ENCODE measurements around the gene JAKMIP1. TPM values are rescaled to one million over a fixed set of nuclear protein-coding genes. Genes with fewer than 3 reads are reported as not detected.

The JAKMIP1 gene
- total RNA-seq, 2 experiments from 2014 or later: 4.0 to 5.1 TPM

DNA sequence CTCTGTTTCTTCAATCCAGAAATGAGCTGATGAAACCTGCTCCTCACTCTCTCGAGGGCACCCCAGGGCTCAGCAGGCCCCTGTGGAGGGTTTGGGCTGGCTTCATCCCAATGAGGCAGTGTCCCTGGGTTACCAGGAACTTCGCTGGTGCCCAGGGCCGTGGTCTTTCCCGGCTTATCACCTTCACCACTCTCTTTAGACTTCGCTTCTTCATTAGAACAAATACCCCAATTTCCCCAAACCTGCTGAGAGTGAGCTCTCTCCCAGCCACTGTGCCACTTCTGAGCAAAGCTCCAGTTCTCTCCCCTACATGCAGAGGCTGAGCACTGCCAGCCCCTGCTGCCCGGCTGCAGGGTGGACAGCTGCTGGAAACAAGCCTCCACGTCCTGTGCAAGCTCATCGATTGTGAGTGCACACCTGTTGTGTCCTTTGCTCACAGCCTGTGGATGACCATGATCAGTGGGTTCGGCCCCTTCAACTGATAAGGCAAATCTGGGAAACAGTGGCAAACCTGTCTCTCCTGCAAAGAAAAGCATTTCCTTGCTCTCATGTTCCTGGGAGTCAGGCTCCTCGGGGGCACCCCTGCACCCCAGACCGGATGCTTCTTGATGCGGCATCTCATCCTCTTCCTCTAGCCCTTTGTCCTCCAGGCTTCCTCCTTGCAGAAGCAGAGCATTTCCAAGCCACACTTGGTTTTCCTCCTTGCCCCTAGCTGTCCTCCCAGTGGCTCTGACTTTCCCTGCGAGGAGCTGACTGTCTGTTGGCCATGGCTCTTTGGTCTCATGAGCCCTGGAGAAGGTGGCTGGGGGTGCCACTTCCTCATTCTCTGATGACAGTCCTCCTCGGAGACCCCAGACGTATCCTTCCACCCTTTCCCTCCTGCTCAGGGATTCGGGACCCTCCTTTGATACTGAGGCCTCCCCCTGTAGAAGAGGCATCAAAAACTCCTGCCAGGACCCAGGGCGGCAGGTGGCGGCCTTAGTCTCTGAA is 210.8 kb downstream of the JAKMIP1 start:
- Histone ChIP-seq H3K36me3 (ENCODE audit: insufficient read depth, low read length) (no peaks in the 10 kb centered on the region), H3K4me2 (ENCODE audit: low read length) (no peak overlapping the region), H3K9me3 (ENCODE audit: low read length) (peaks cover 5% of the 10 kb centered on the region; the same call in 1 of the 2 replicates), H3K9me2 (ENCODE audit: insufficient read depth, low read length) (no peaks in the 10 kb centered on the region), H2AFZ (ENCODE audit: low read length) (no peak overlapping the region), H4K20me1 (ENCODE audit: insufficient read depth, low read length) (no peaks in the 10 kb centered on the region), H3K4me1 (ENCODE audit: insufficient read depth, low read length, poor library complexity, severe bottlenecking) (peaks cover 7% of the 10 kb centered on the region), H3K27ac (ENCODE audit: low read depth, low read length, poor library complexity, severe bottlenecking) (no peak overlapping the region), H3K4me3 (ENCODE audit: low read depth, low read length, poor library complexity, severe bottlenecking) (no peak overlapping the region), H3K79me2 (ENCODE audit: insufficient read depth, low read depth, low read length) (no peaks in the 10 kb centered on the region)
- CTCF ChIA-PET (ENCODE audit: unreplicated experiment): interaction anchor here (0.5 to 0.9 kb wide), 2 partner anchors 74 to 85 kb away, joined by 3 read pairs; no protein-coding TSS in a partner anchor
- POLR2A ChIA-PET: interaction anchor here (1.2 kb wide), 1 partner anchor 17 kb away, joined by 3 read pairs; no protein-coding TSS in a partner anchor
- intact Hi-C loops (cut with micrococcal nuclease; ENCODE audit: unreplicated experiment): no loop called here
- BruUV-seq (replicated peaks): no TSS peak
- no peak for DNase-seq (ENCODE audit: low spot score)
- no peak for TF ChIP-seq EZH2phosphoT487 (IDR thresholded peaks at IDR 0.05; ENCODE audit: borderline replicate concordance, low read depth, low read length)
- TF ChIP-seq, protein P1, sequence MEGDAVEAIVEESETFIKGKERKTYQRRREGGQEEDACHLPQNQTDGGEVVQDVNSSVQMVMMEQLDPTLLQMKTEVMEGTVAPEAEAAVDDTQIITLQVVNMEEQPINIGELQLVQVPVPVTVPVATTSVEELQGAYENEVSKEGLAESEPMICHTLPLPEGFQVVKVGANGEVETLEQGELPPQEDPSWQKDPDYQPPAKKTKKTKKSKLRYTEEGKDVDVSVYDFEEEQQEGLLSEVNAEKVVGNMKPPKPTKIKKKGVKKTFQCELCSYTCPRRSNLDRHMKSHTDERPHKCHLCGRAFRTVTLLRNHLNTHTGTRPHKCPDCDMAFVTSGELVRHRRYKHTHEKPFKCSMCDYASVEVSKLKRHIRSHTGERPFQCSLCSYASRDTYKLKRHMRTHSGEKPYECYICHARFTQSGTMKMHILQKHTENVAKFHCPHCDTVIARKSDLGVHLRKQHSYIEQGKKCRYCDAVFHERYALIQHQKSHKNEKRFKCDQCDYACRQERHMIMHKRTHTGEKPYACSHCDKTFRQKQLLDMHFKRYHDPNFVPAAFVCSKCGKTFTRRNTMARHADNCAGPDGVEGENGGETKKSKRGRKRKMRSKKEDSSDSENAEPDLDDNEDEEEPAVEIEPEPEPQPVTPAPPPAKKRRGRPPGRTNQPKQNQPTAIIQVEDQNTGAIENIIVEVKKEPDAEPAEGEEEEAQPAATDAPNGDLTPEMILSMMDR (conservative IDR thresholded peaks at IDR 0.05; ENCODE audit: low read length): no peak

DNA sequence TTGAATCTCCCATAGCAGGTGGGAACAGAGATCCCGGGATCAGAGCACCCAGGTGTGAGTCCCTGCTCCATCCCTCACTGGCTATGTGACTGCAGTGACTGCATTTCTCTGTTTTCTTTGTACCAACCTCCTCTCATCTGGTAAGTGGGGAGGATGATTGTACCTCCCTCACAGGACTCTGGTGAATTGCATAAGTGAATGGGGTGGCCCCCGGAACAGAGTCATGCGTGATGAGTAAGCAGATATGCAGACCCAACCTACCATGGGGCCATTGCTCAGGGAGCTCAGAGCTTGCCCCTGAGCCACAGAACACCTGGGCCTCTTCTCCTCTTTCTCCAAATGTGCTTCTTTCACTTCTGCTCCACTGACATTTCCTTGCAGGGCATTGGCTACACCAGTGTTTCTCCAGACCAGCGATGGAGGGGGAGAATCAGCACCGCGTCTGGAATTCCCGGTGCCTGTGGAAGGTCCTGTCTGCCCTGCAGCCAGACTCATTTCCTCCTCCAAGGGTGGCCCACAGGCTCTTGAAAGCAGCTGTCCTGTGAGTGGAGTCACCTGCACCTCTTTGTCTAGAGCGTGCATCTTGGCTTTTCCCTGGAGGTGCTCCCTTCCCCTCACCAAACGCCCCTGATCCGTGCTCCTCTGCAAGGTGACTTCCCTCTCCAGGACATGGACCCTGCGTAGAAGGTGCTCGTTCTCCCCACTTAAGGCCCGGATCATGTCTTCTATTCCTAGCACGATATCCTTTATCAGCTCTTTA is 212.1 kb downstream of the JAKMIP1 start:
- POLR2A ChIA-PET: interaction anchor here (1.2 kb wide), 1 partner anchor 19 kb away, joined by 3 read pairs; no protein-coding TSS in a partner anchor
- Histone ChIP-seq H3K4me1 (ENCODE audit: insufficient read depth, low read length, poor library complexity, severe bottlenecking) (peaks cover 7% of the 10 kb centered on the region), H3K36me3 (ENCODE audit: insufficient read depth, low read length) (no peaks in the 10 kb centered on the region)

More for the DNA sequence above, 212.1 kb downstream of the JAKMIP1 start:
- Histone ChIP-seq H3K79me2 (ENCODE audit: insufficient read depth, low read depth, low read length) (no peaks in the 10 kb centered on the region), H3K4me2 (ENCODE audit: low read length) (no peak overlapping the region), H3K27ac (ENCODE audit: low read depth, low read length, poor library complexity, severe bottlenecking) (no peak overlapping the region), H3K9me3 (ENCODE audit: low read length) (peaks cover 7% of the 10 kb centered on the region; the same call in 1 of the 2 replicates), H3K4me3 (ENCODE audit: low read depth, low read length, poor library complexity, severe bottlenecking) (no peak overlapping the region), H3K9me2 (ENCODE audit: insufficient read depth, low read length) (no peaks in the 10 kb centered on the region), H2AFZ (ENCODE audit: low read length) (no peak overlapping the region), H4K20me1 (ENCODE audit: insufficient read depth, low read length) (no peaks in the 10 kb centered on the region)
- BruUV-seq (replicated peaks): no TSS peak
- no peak for DNase-seq (ENCODE audit: low spot score)
- TF ChIP-seq, protein P1 (conservative IDR thresholded peaks at IDR 0.05; ENCODE audit: low read length): no peak
- TF ChIP-seq EZH2phosphoT487 (IDR thresholded peaks at IDR 0.05; ENCODE audit: borderline replicate concordance, low read depth, low read length): no peak
- intact Hi-C loops (cut with micrococcal nuclease; ENCODE audit: unreplicated experiment): no loop called here
- CTCF ChIA-PET (ENCODE audit: unreplicated experiment): no interaction called here

Measured in OCI-LY7 (cell line).